Omental fat pad (tissue), 4 donors: ENCODE data around the gene RELCH. TPM values are rescaled to one million over a fixed set of nuclear protein-coding genes. Genes with fewer than 3 reads are reported as not detected.
A peak's percentile ranks its signal among the peaks of the same experiment; 100 is the strongest.

ENCODE experiments used
- ATAC-seq: fragments of 150-250 bp; one replicate; pipeline ENCODE4 v1.9.1; 2016; ENCODE audit warnings: mild to moderate bottlenecking, moderate library complexity; ENCODE audit not compliant: low FRiP score
- DNase-seq: peaks from one replicate; pipeline ENCODE4 v3.0.0-alpha.2; 2019; ENCODE audit warnings: low spot score
- CTCF ChIP-seq, 3 donors: fragments of 450-650 bp; IDR thresholded peaks; one replicate each; pipeline ENCODE4 v1.5.1; 2016 to 2017; ENCODE audit warnings: antibody characterized with exemption in 3 of 3, mild to moderate bottlenecking in 3 of 3, moderate library complexity in 2 of 3
- total RNA-seq, 4 donors: library from RNA; depleted of rRNA; stranded (reverse); fragments of >200 nt; gene quantifications; one replicate each; pipeline ENCODE4 v1.1.0, GENCODE V29; 2016

Gene RELCH
- total RNA-seq, 4 donors from 2014 or later: 21.8 to 42.7 (median 29.8) TPM

GRCh38 chr18:62324917-62325805 lies 138.1 kb downstream of the RELCH start, which contains the start of gene TNFRSF11A:
TSS of gene TNFRSF11A (plus strand) at chr18:62325310. CDS start at chr18:62325353, 43 bp downstream.
- TF ChIP-seq CTCF (IDR thresholded peaks at IDR 0.05): no peak
- no peak for DNase-seq
- ATAC-seq: peak; percentile 54

- DNase-seq (no peak), ATAC-seq (peak; percentile 19)
- TF ChIP-seq CTCF (IDR thresholded peaks at IDR 0.05): no peak
Observed at GRCh38 chr18:62325806-62326645, 139.0 kb downstream of the RELCH start.

- no peak for TF ChIP-seq CTCF (IDR thresholded peaks at IDR 0.05)
- DNase-seq (no peak), ATAC-seq (no peak)
Observed at GRCh38 chr18:62326646-62327348, 139.7 kb downstream of the RELCH start.

GRCh38 chr18:62327977-62328376 lies 140.9 kb downstream of the RELCH start:
- DNase-seq (no peak), ATAC-seq (no peak)
- TF ChIP-seq CTCF (IDR thresholded peaks at IDR 0.05): no peak

- no peak for TF ChIP-seq CTCF (IDR thresholded peaks at IDR 0.05)
- no peak for ATAC-seq
Observed at GRCh38 chr18:62328586-62329525, 141.8 kb downstream of the RELCH start.

More at GRCh38 chr18:62328586-62329525, 141.8 kb downstream of the RELCH start:
- no peak for DNase-seq
